GM23338 (cell line): Measurements from ENCODE around the gene TAF15.
A peak's percentile ranks its signal among the peaks of the same experiment; 100 is the strongest.

ENCODE experiments used
- CREB1 ChIP-seq: fragments of 250-450 bp; sonication (Bioruptor Pico); IDR thresholded peaks from 2 replicates; pipeline ENCODE4 v1.5.0; 2020; ENCODE audit warnings: low read depth, mild to moderate bottlenecking, moderate library complexity
- CTCF ChIP-seq, 2 experiments: fragments of 200-600 bp in 1 of 2; sonication (generic) in 1 of 2; conservative IDR thresholded peaks; 2 replicates each; pipeline versions ENCODE4 v1.5.1 to v1.6.1; 2016 to 2017; ENCODE audit warnings: antibody characterized with exemption in 2 of 2, low read depth in 2 of 2, mild to moderate bottlenecking in 2 of 2, moderate library complexity in 1 of 2
- EZH2 ChIP-seq: fragments of 200-600 bp; sonication (generic); IDR thresholded peaks from one replicate; pipeline ENCODE4 v1.8.0; 2017; ENCODE audit warnings: antibody characterized with exemption, mild to moderate bottlenecking, low read depth; ENCODE audit not compliant: unreplicated experiment
- EZH2phosphoT487 ChIP-seq: fragments of 200-600 bp; sonication (generic); IDR thresholded peaks from one replicate; pipeline ENCODE4 v1.8.1; 2018; ENCODE audit warnings: antibody characterized with exemption; ENCODE audit not compliant: unreplicated experiment
- JUNB ChIP-seq: IDR thresholded peaks from one replicate; pipeline ENCODE4 v1.6.1; 2016; ENCODE audit warnings: antibody characterized with exemption; ENCODE audit not compliant: unreplicated experiment
- NANOG ChIP-seq: IDR thresholded peaks from 2 replicates; pipeline ENCODE4 v1.6.1; 2016; ENCODE audit warnings: antibody characterized with exemption, borderline replicate concordance
- POLR2AphosphoS5 ChIP-seq: IDR thresholded peaks from 2 replicates; pipeline ENCODE4 v1.6.1; 2016; ENCODE audit warnings: antibody characterized with exemption, low read depth
- ZNF114 ChIP-seq: fragments of 250-450 bp; sonication (Bioruptor Pico); IDR thresholded peaks from 2 replicates; pipeline ENCODE4 v1.5.0; 2020; ENCODE audit warnings: mild to moderate bottlenecking, moderate library complexity
- ZNF331 ChIP-seq: fragments of 250-450 bp; sonication (Bioruptor Pico); IDR thresholded peaks from 2 replicates; pipeline ENCODE4 v1.5.0; 2020; ENCODE audit warnings: low read depth, mild to moderate bottlenecking, moderate library complexity
- ZNF462 ChIP-seq: fragments of 250-450 bp; sonication (Bioruptor Pico); IDR thresholded peaks from 2 replicates; pipeline ENCODE4 v1.5.0; 2020; ENCODE audit warnings: mild to moderate bottlenecking, moderate library complexity
- TF ChIP-seq, protein P1 (sequence below): IDR thresholded peaks from one replicate; pipeline ENCODE4 v1.6.1; 2018; ENCODE audit warnings: antibody characterized with exemption; ENCODE audit not compliant: unreplicated experiment
- TF ChIP-seq, protein P2 (sequence below): IDR thresholded peaks from 2 replicates; pipeline ENCODE4 v1.6.1; 2016; ENCODE audit warnings: antibody characterized with exemption

DNA sequence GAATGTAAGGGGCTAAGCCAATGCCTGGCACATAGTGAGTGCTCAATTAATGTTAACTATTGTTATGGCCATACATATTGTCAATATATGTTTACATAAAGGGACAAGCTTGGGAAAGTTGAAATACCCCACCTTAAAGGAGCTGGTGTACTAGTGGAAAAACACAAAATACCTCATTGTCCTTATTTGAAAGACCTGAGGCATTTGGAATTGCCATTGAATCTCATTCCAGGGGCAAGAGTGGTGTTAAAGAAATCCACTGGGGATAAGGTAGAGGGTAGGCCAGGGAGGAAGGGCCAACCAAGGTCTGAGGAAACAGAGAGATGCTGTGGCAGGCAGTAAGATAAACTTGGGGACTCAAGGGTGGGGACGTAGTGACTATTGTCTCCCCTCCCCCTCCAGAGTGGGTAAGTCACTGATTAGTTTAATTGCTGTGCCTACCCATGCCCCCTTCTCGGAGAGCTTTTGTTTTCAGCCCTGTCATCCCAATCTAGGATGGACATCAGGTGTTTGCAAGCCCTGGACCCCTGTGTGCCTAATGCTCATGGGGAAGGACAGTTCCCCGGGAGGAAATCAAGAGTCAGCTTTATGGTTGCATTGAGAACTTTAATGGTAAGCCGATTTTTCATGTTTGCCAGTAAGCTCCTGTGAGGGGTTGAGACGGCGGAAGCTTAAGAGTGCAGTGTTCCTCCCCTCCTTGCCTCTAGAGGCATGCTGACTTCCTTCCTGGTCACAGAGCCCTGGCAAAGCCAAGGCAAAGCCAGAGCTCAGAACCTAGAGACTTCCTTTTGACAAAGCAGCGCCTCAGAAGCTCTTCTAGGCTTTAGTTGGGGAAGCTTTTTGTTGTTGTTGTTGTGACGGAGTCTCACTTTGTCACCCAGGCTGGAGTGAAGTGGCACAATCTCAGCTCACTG is 61.9 kb downstream of the TAF15 start:
- peak in 1 of 2 experiments; percentile 11; a peak in 1 of 4 replicates for TF ChIP-seq CTCF (conservative IDR thresholded peaks at IDR 0.05; ENCODE audit: low read depth in 2 of 2)
- TF ChIP-seq EZH2phosphoT487: no peak
- no peak for TF ChIP-seq POLR2AphosphoS5
- TF ChIP-seq EZH2: no peak
- TF ChIP-seq, protein P1, sequence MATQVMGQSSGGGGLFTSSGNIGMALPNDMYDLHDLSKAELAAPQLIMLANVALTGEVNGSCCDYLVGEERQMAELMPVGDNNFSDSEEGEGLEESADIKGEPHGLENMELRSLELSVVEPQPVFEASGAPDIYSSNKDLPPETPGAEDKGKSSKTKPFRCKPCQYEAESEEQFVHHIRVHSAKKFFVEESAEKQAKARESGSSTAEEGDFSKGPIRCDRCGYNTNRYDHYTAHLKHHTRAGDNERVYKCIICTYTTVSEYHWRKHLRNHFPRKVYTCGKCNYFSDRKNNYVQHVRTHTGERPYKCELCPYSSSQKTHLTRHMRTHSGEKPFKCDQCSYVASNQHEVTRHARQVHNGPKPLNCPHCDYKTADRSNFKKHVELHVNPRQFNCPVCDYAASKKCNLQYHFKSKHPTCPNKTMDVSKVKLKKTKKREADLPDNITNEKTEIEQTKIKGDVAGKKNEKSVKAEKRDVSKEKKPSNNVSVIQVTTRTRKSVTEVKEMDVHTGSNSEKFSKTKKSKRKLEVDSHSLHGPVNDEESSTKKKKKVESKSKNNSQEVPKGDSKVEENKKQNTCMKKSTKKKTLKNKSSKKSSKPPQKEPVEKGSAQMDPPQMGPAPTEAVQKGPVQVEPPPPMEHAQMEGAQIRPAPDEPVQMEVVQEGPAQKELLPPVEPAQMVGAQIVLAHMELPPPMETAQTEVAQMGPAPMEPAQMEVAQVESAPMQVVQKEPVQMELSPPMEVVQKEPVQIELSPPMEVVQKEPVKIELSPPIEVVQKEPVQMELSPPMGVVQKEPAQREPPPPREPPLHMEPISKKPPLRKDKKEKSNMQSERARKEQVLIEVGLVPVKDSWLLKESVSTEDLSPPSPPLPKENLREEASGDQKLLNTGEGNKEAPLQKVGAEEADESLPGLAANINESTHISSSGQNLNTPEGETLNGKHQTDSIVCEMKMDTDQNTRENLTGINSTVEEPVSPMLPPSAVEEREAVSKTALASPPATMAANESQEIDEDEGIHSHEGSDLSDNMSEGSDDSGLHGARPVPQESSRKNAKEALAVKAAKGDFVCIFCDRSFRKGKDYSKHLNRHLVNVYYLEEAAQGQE: no peak
- no peak for TF ChIP-seq ZNF114 (CRISPR knock-in tag)
- TF ChIP-seq JUNB: no peak
- TF ChIP-seq ZNF331: no peak
- no peak for TF ChIP-seq CREB1 (CRISPR knock-in tag)
- no peak for TF ChIP-seq NANOG
- TF ChIP-seq, protein P2, sequence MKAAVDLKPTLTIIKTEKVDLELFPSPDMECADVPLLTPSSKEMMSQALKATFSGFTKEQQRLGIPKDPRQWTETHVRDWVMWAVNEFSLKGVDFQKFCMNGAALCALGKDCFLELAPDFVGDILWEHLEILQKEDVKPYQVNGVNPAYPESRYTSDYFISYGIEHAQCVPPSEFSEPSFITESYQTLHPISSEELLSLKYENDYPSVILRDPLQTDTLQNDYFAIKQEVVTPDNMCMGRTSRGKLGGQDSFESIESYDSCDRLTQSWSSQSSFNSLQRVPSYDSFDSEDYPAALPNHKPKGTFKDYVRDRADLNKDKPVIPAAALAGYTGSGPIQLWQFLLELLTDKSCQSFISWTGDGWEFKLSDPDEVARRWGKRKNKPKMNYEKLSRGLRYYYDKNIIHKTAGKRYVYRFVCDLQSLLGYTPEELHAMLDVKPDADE: no peak
- TF ChIP-seq ZNF462 (CRISPR knock-in tag): no peak
